Endothelial cell of umbilical vein (primary cell): ENCODE measurements around the gene AK8. TPM values are rescaled to one million over a fixed set of nuclear protein-coding genes. Genes with fewer than 3 reads are reported as not detected.

Source experiments
- BruUV-seq: library from RNA; stranded (reverse); fragments of 400-500 nt; replicated peaks from 2 replicates; lab custom pipeline; 2021; lab: Mats Ljungman, UMichigan
- CTCF ChIA-PET: fragments of 300-600, 350-600 bp; sonication (Branson Sonifier 250); formaldehyde crosslinking; loops from one replicate; lab custom pipeline; 2021; ENCODE audit warnings: antibody characterized with exemption, inconsistent platforms; lab: Charles Lee
- POLR2A ChIA-PET: fragments of 300-600, 350-600 bp; sonication (Branson Sonifier 250); formaldehyde crosslinking; loops from one replicate; lab custom pipeline; 2021; ENCODE audit warnings: antibody characterized with exemption, inconsistent platforms; lab: Charles Lee
- DNase-seq: peaks from one replicate; pipeline ENCODE4 v3.0.0-alpha.2; 2011; ENCODE audit warnings: low read depth, low spot score
- FAIRE-seq: peaks from 2 replicates; lab custom pipeline; 2011; peaks lifted over from hg19 to GRCh38; lab: Jason Lieb, UNC
- H2AFZ ChIP-seq: 2 replicates; pipeline ENCODE4 v1.6.0; 2012; ENCODE audit warnings: low read depth, low read length, control low read depth, inconsistent platforms
- H3K27ac ChIP-seq: 2 replicates; pipeline ENCODE4 v1.5.1; 2011; ENCODE audit warnings: low read depth, mild to moderate bottlenecking, control low read depth, low read length, moderate library complexity; ENCODE audit not compliant: insufficient read depth
- H3K27me3 ChIP-seq, 2 experiments: 2 replicates each; pipeline versions ENCODE4 v1.6.0 to v1.6.1; 2011; ENCODE audit warnings: low read length in 2 of 2, mixed read lengths in 1 of 2; ENCODE audit not compliant: control insufficient read depth in 2 of 2, insufficient read depth in 2 of 2
- H3K36me3 ChIP-seq, 2 experiments: 2 replicates in 1 of 2; 3 replicates in 1 of 2; pipeline ENCODE4 v1.5.1; 2011; ENCODE audit warnings: low read length in 2 of 2, mild to moderate bottlenecking in 1 of 2, moderate library complexity in 1 of 2; ENCODE audit not compliant: control insufficient read depth in 2 of 2, insufficient read depth in 2 of 2; ENCODE audit errors: extremely low read depth in 1 of 2
- H3K4me1 ChIP-seq: 3 replicates; pipeline ENCODE4 v1.5.1; 2011; ENCODE audit warnings: mild to moderate bottlenecking, low read length; ENCODE audit not compliant: control insufficient read depth, insufficient read depth; ENCODE audit errors: extremely low read depth
- H3K4me2 ChIP-seq: 2 replicates; pipeline ENCODE4 v1.6.1; 2011; ENCODE audit warnings: low read length, control low read depth, mixed read lengths; ENCODE audit not compliant: insufficient read depth
- H3K4me3 ChIP-seq, 3 experiments: fragments of 200-600 bp in 1 of 3; sonication (generic), shearing (Covaris generic) in 1 of 3; replicated peaks in 1 of 3; 2 replicates each; pipeline ENCODE4 v1.5.1; 2011 to 2016; ENCODE audit warnings: control low read depth in 3 of 3, low read length in 3 of 3, mild to moderate bottlenecking in 2 of 3, inconsistent platforms in 1 of 3, low read depth in 1 of 3, moderate library complexity in 1 of 3; ENCODE audit not compliant: insufficient read depth in 1 of 3
- H3K79me2 ChIP-seq: 2 replicates; pipeline ENCODE4 v1.6.0; 2012; ENCODE audit warnings: low read length, inconsistent platforms; ENCODE audit not compliant: control insufficient read depth, insufficient read depth
- H3K9ac ChIP-seq: replicated peaks from 2 replicates; pipeline ENCODE3; 2011; ENCODE audit warnings: low read length, control low read depth; ENCODE audit not compliant: insufficient read depth; ENCODE audit errors: extremely low read depth
- H3K9me1 ChIP-seq: replicated peaks from 3 replicates; pipeline ENCODE4 v1.6.0; 2011; ENCODE audit warnings: mild to moderate bottlenecking, low read length; ENCODE audit not compliant: control insufficient read depth, insufficient read depth; ENCODE audit errors: extremely low read depth
- H3K9me3 ChIP-seq: replicated peaks from 2 replicates; pipeline ENCODE4 v1.5.1; 2012; ENCODE audit warnings: low read length, inconsistent platforms; ENCODE audit not compliant: control insufficient read depth, insufficient read depth
- H4K20me1 ChIP-seq: replicated peaks from 2 replicates; pipeline ENCODE3; 2011; ENCODE audit warnings: mild to moderate bottlenecking, low read length; ENCODE audit not compliant: control insufficient read depth, insufficient read depth; ENCODE audit errors: extremely low read depth
- EZH2 ChIP-seq: IDR thresholded peaks from 2 replicates; pipeline ENCODE4 v1.6.1; 2012; ENCODE audit warnings: borderline replicate concordance, low read depth, mild to moderate bottlenecking, moderate library complexity, low read length, inconsistent platforms; ENCODE audit not compliant: severe bottlenecking
- FOS ChIP-seq: IDR thresholded peaks from 2 replicates; pipeline ENCODE4 v1.6.1; 2011; ENCODE audit warnings: mild to moderate bottlenecking, low read length, moderate library complexity, borderline replicate concordance; ENCODE audit not compliant: insufficient read depth
- GATA2 ChIP-seq: IDR thresholded peaks from 2 replicates; pipeline ENCODE4 v1.7.0; 2011; ENCODE audit warnings: low read depth, mild to moderate bottlenecking, moderate library complexity, mixed read lengths, low read length; ENCODE audit not compliant: insufficient read length, insufficient read depth
- MYC ChIP-seq: IDR thresholded peaks from one replicate; pipeline ENCODE4 v1.6.1; 2011; ENCODE audit warnings: mild to moderate bottlenecking, low read depth, low read length
- POLR2A ChIP-seq: IDR thresholded peaks from 2 replicates; pipeline ENCODE4 v1.6.1; 2012; ENCODE audit warnings: low read depth, mild to moderate bottlenecking, control low read depth, low read length
- POLR2AphosphoS5 ChIP-seq: IDR thresholded peaks from 2 replicates; pipeline ENCODE4 v1.6.1; 2012; ENCODE audit warnings: low read depth, mild to moderate bottlenecking, control low read depth, low read length, moderate library complexity; ENCODE audit not compliant: insufficient read depth
- dilution Hi-C: fragments of 300-500 bp; cut with MboI; formaldehyde crosslinking; loops from one replicate; pipeline ENCODE4 v1.15.0; 2019; ENCODE audit warnings: low sequenced_read_pairs; ENCODE audit not compliant: extremely low pct_ligation_motif_present
- intact Hi-C: fragments of 100-400 bp; cut with micrococcal nuclease; formaldehyde crosslinking; loops from one replicate; pipeline ENCODE4 v1.10.0; 2022
- polyA plus RNA-seq, 4 experiments: library from polyadenylated mRNA; depleted of rRNA in 3 of 4; stranded (reverse) in 3 of 4; unstranded in 1 of 4; fragments of >200 nt; gene quantifications; 2 replicates each; pipeline versions ENCODE4 v1.2.1 to v1.2.3, GENCODE V29; 2011 to 2012; ENCODE audit warnings: missing spikeins in 1 of 4
- total RNA-seq: library from RNA; stranded (reverse); gene quantifications from 2 replicates; pipeline ENCODE4 v1.2.3, GENCODE V29; 2021
- TF ChIP-seq, protein P1 (sequence below), 2 donors: IDR thresholded peaks; 1 replicate in 1 of 2; 2 replicates in 1 of 2; pipeline ENCODE4 v1.5.1; 2011; ENCODE audit warnings: low read length in 2 of 2, mild to moderate bottlenecking in 2 of 2, moderate library complexity in 2 of 2, control low read depth in 1 of 2, inconsistent platforms in 1 of 2, low read depth in 1 of 2; ENCODE audit not compliant: insufficient read depth in 1 of 2; ENCODE audit errors: extremely low read depth in 1 of 2
- TF ChIP-seq, protein P2 (sequence below): IDR thresholded peaks from 2 replicates; pipeline ENCODE4 v1.6.1; 2011; ENCODE audit not compliant: insufficient read depth, insufficient read length

The AK8 gene
- total and polyA plus RNA-seq, 2 donors (not counting 3 experiments of a cell fraction or from before 2014, with no cell fraction given) = 0.06 TPM; not detected in 1

DNA sequence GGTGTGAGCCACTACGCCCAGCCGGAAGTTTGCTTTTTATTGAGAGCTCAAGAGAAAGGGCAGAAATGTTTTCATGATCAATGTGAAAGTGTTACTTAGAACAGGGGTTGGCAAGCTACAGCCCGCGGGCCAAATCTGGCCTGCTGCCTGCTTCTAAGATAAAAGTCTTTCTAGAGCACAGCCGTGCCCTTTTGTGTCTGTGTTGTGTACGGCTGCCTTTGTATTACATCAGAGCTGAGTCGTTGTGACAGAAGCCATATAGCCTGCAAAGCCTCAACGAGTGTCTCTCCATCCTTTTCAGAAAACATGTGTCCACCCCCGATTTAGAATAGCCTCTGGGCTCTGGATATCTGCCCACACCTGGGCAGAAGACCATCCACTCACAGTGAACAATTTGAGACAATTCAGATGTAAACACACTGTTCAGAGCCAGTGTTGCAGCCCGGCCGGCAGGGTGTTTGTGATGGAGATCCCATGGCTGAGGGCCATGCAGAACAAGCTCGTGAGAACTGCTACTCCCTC is 28.8 kb downstream of the AK8 start:
- no peak overlapping the region for H3K4me2 ChIP-seq
- ChIA-PET CTCF (interaction anchor here (0.8 to 1.6 kb wide), 2 partner anchors 13 to 53 kb away, joined by 4 read pairs; no protein-coding TSS in a partner anchor), POLR2A (no interaction called here)
- H3K27me3 ChIP-seq = no peaks in the 10 kb centered on the region
- no peaks in the 10 kb centered on the region for H3K9me1 ChIP-seq
- intact Hi-C loops = no loop called here
- no peak overlapping the region for H3K4me3 ChIP-seq
- DNase-seq (no peak), FAIRE-seq (no peak)
- H3K27ac ChIP-seq = no peak overlapping the region
- TF ChIP-seq FOS = no peak
- TF ChIP-seq EZH2 = no peak
- TF ChIP-seq, protein P1, sequence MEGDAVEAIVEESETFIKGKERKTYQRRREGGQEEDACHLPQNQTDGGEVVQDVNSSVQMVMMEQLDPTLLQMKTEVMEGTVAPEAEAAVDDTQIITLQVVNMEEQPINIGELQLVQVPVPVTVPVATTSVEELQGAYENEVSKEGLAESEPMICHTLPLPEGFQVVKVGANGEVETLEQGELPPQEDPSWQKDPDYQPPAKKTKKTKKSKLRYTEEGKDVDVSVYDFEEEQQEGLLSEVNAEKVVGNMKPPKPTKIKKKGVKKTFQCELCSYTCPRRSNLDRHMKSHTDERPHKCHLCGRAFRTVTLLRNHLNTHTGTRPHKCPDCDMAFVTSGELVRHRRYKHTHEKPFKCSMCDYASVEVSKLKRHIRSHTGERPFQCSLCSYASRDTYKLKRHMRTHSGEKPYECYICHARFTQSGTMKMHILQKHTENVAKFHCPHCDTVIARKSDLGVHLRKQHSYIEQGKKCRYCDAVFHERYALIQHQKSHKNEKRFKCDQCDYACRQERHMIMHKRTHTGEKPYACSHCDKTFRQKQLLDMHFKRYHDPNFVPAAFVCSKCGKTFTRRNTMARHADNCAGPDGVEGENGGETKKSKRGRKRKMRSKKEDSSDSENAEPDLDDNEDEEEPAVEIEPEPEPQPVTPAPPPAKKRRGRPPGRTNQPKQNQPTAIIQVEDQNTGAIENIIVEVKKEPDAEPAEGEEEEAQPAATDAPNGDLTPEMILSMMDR (IDR thresholded peaks at IDR 0.05; ENCODE audit: extremely low read depth in 1 of 2, insufficient read depth in 1 of 2, low read depth in 1 of 2, low read length in 2 of 2) = no peak
- no peak for TF ChIP-seq MYC
- no peak for TF ChIP-seq POLR2A
- no peak for TF ChIP-seq GATA2
- TF ChIP-seq, protein P2, sequence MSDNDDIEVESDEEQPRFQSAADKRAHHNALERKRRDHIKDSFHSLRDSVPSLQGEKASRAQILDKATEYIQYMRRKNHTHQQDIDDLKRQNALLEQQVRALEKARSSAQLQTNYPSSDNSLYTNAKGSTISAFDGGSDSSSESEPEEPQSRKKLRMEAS = no peak
- no peak for TF ChIP-seq POLR2AphosphoS5
- no peaks in the 10 kb centered on the region for H3K4me1 ChIP-seq
- H3K9me3 ChIP-seq = no peaks in the 10 kb centered on the region
- H4K20me1 ChIP-seq = no peaks in the 10 kb centered on the region
- H3K36me3 ChIP-seq = no peaks in the 10 kb centered on the region
- H2AFZ ChIP-seq = no peak overlapping the region
- dilution Hi-C loops = no loop called here
- no TSS peak for BruUV-seq
- no peaks in the 10 kb centered on the region for H3K79me2 ChIP-seq
- H3K9ac ChIP-seq = no peak overlapping the region
